Gastroesophageal sphincter (tissue), 4 donors: Measurements from ENCODE around the gene STRA8. TPM values are rescaled to one million over a fixed set of nuclear protein-coding genes. Genes with fewer than 3 reads are reported as not detected.
A peak's percentile ranks its signal among the peaks of the same experiment; 100 is the strongest.

Source experiments
- ATAC-seq: fragments of 150-250 bp; one replicate; pipeline ENCODE4 v1.9.1; 2016; ENCODE audit warnings: mild to moderate bottlenecking, moderate library complexity
- H3K27ac ChIP-seq, 4 donors: fragments of 200-600 bp; sonication (generic) in 3 of 4; 1 replicate in 3 of 4; 2 replicates in 1 of 4; pipeline ENCODE4 v1.5.1; 2016 to 2019
- H3K27me3 ChIP-seq: fragments of 200-600 bp; sonication (generic); one replicate; pipeline ENCODE4 v1.5.1; 2019
- H3K36me3 ChIP-seq, 2 donors: fragments of 200-600 bp; sonication (generic); one replicate each; pipeline ENCODE4 v1.5.1; 2019; ENCODE audit warnings: control low read depth in 1 of 2
- H3K4me1 ChIP-seq, 3 donors: fragments of 200-600 bp; sonication (generic); 1 replicate in 2 of 3; 2 replicates in 1 of 3; pipeline ENCODE4 v1.5.1; 2016 to 2019; ENCODE audit warnings: control low read depth in 2 of 3
- H3K4me3 ChIP-seq, 2 donors: fragments of 200-600 bp; sonication (generic); one replicate each; pipeline ENCODE4 v1.5.1; 2019; ENCODE audit warnings: mild to moderate bottlenecking in 1 of 2, moderate library complexity in 1 of 2
- H3K9me3 ChIP-seq, 3 donors: fragments of 200-600 bp; sonication (generic); one replicate each; pipeline ENCODE4 v1.5.1; 2017 to 2019; ENCODE audit warnings: control low read depth in 2 of 3
- CTCF ChIP-seq, 4 experiments: fragments of 200-600 bp in 2 of 4; fragments of 450-650 bp in 2 of 4; sonication (generic) in 1 of 4; IDR thresholded peaks; one replicate each; pipeline ENCODE4 v1.5.1; 2017 to 2019; ENCODE audit warnings: antibody characterized with exemption in 4 of 4, mild to moderate bottlenecking in 2 of 4, moderate library complexity in 2 of 4
- EP300 ChIP-seq: sonication (generic); formaldehyde crosslinking; IDR thresholded peaks from one replicate; pipeline ENCODE4 v1.6.1; 2017; ENCODE audit warnings: antibody characterized with exemption, mild to moderate bottlenecking
- POLR2A ChIP-seq, 2 donors: fragments of 450-650 bp; IDR thresholded peaks; one replicate each; pipeline ENCODE4 v1.6.1; 2017; ENCODE audit warnings: antibody characterized with exemption in 2 of 2, mild to moderate bottlenecking in 2 of 2, moderate library complexity in 1 of 2
- POLR2AphosphoS5 ChIP-seq: sonication (generic); formaldehyde crosslinking; IDR thresholded peaks from one replicate; pipeline ENCODE4 v1.6.1; 2017; ENCODE audit warnings: antibody characterized with exemption
- WGBS, 2 donors: methylation state at CpG; one replicate each; pipeline ENCODE4 v1.1.5; 2018; ENCODE audit warnings: low coverage in 1 of 2; 5-methylcytosine and 5-hydroxymethylcytosine counted together
- total RNA-seq, 4 donors: library from RNA; depleted of rRNA; stranded (reverse); fragments of >200 nt; gene quantifications; one replicate each; pipeline ENCODE4 v1.1.0, GENCODE V29; 2016

The STRA8 gene
- total RNA-seq, 4 donors from 2014 or later = not detected

GRCh38 chr7:135274495-135275268, 41.0 kb downstream of the STRA8 start:
- H3K4me3 ChIP-seq = no peak overlapping the region
- peaks cover 0 to 4% (median 0%) of the 10 kb centered on the region in 3 donors for H3K4me1 ChIP-seq
- H3K9me3 ChIP-seq = no peaks in the 10 kb centered on the region
- ATAC-seq = peak; percentile 49
- 13 to 26% methylated on average over 8 to 13 of the region's 14 CpGs for WGBS, 2 donors
- TF ChIP-seq EP300 (no peak), CTCF (IDR thresholded peaks at IDR 0.05) (peak; percentile 68 to 86 (median 86))
- no peak overlapping the region for H3K27ac ChIP-seq
- H3K36me3 ChIP-seq = no peaks in the 10 kb centered on the region
- H3K27me3 ChIP-seq = peaks cover 5% of the 10 kb centered on the region

- Histone ChIP-seq H3K27ac (no peak overlapping the region), H3K4me1 (peaks cover 0 to 5% (median 0%) of the 10 kb centered on the region in 3 donors), H3K4me3 (no peak overlapping the region), H3K27me3 (no peaks in the 10 kb centered on the region), H3K9me3 (no peaks in the 10 kb centered on the region), H3K36me3 (no peaks in the 10 kb centered on the region)
- WGBS, 2 donors = 89 to 98% methylated on average over 8 to 10 of the region's 10 CpGs
- no peak for ATAC-seq
- TF ChIP-seq POLR2A (IDR thresholded peaks at IDR 0.05) (no peak), POLR2AphosphoS5 (no peak), CTCF (IDR thresholded peaks at IDR 0.05) (no peak), EP300 (no peak)
Measured at GRCh38 chr7:135275971-135276580, 42.4 kb downstream of the STRA8 start.

- H3K4me3 ChIP-seq = no peak overlapping the region
- ATAC-seq = no peak
- H3K36me3 ChIP-seq = no peaks in the 10 kb centered on the region
- TF ChIP-seq EP300 (no peak), POLR2AphosphoS5 (no peak), POLR2A (IDR thresholded peaks at IDR 0.05) (no peak), CTCF (IDR thresholded peaks at IDR 0.05) (no peak)
- H3K27ac ChIP-seq = no peak overlapping the region
- WGBS, 2 donors = 79% methylated on average over 6 of the region's 13 CpGs; no CpG with 5 or more reads in 1 of the 2 donors
- H3K4me1 ChIP-seq = peaks cover 0 to 16% (median 0%) of the 10 kb centered on the region in 3 donors
- no peaks in the 10 kb centered on the region for H3K27me3 ChIP-seq
- no peaks in the 10 kb centered on the region for H3K9me3 ChIP-seq
Measured at GRCh38 chr7:135277161-135277560, 43.5 kb downstream of the STRA8 start.

- peak overlapping the region in 1 of 4 donors; percentile 19 for H3K27ac ChIP-seq
- no peak overlapping the region for H3K4me3 ChIP-seq
- peak; percentile 89 for ATAC-seq
- H3K27me3 ChIP-seq = no peaks in the 10 kb centered on the region
- no peaks in the 10 kb centered on the region for H3K9me3 ChIP-seq
- WGBS, 2 donors = 7 to 10% methylated on average over 6 of the region's 7 CpGs
- peaks cover 0 to 12% (median 0%) of the 10 kb centered on the region in 3 donors for H3K4me1 ChIP-seq
- TF ChIP-seq EP300 (no peak), POLR2A (IDR thresholded peaks at IDR 0.05) (no peak), CTCF (IDR thresholded peaks at IDR 0.05) (peak; percentile 92 to 97 (median 94)), POLR2AphosphoS5 (no peak)
- no peaks in the 10 kb centered on the region for H3K36me3 ChIP-seq
Measured at GRCh38 chr7:135281363-135281949, 47.8 kb downstream of the STRA8 start.
